ENCODE data around the gene SH2B3. TPM values are rescaled to one million over a fixed set of nuclear protein-coding genes. Genes with fewer than 3 reads are reported as not detected.

The SH2B3 gene
- total and polyA plus RNA-seq, 9 of the 15 experiments (the other 6 are each of a cell fraction or from before 2014, with no cell fraction given) = 10.8 to 75.3 (median 37.4) TPM

DNA sequence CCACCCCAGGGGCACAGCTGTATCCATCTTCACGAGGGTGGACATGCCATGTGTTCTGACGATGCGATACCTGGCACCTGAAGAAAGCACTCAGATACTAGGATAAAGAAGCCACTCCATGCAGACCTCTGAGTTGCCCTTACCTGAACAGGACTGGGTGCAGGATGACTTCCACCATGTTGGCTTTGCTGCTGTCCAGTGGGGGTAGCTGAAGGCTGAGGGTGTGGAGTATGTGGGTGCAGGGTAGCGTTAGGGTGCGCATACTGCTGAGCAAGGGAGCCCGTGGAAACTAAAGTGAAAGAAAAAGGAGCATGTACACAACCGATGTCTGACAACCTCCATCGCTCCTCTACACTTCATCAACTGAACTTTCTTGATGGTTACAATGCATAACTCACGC, 51.3 kb downstream of the SH2B3 start:
- POLR2A ChIA-PET = interaction anchor here (0.6 kb wide), 1 partner anchor 57 kb away, joined by 3 read pairs; no protein-coding TSS in a partner anchor
- Histone ChIP-seq H3K27ac (ENCODE audit: extremely low read depth, low read depth, low read length) (no peak overlapping the region), H3K9ac (ENCODE audit: insufficient read depth in 1 of 2, low read depth in 2 of 2, low read length in 2 of 2) (no peak overlapping the region), H4K20me1 (replicated peaks; ENCODE audit: control insufficient read depth, insufficient read depth, low read length) (0 out of 2 replicates have a peak, but pooled peaks cover 8% of the 10 kb centered on the region), H3K4me3 (no peak overlapping the region), H3K4me1 (replicated peaks in 1 of 2; ENCODE audit: control insufficient read depth in 2 of 2, insufficient read depth in 2 of 2, low read length in 2 of 2) (peaks cover 0 to 3% of the 10 kb centered on the region in 2 experiments; a peak in 1 of 5 replicates), H3K9me3 (replicated peaks; ENCODE audit: control insufficient read depth, insufficient read depth, low read depth, low read length) (no peaks in the 10 kb centered on the region), H3K9me1 (ENCODE audit: control insufficient read depth, insufficient read depth, low read length) (no peaks in the 10 kb centered on the region), H2AFZ (ENCODE audit: low read depth, low read length) (no peak overlapping the region), H3K79me2 (ENCODE audit: control insufficient read depth, insufficient read depth, low read length) (no peaks in the 10 kb centered on the region), H3K27me3 (ENCODE audit: control insufficient read depth in 2 of 2, insufficient read depth in 2 of 2, low read length in 2 of 2) (no peaks in the 10 kb centered on the region), H3K4me2 (ENCODE audit: insufficient read depth, low read length) (no peak overlapping the region), H3K36me3 (ENCODE audit: control insufficient read depth, insufficient read depth, low read length) (peaks cover 82% of the 10 kb centered on the region)
- ATAC-seq (no peak), DNase-seq (ENCODE audit: extremely low read depth in 1 of 4, low spot score in 3 of 4) (no peak), FAIRE-seq (no peak)
- CTCF ChIA-PET (ENCODE audit: low intra/inter-chr PET ratio) = no interaction called here
- 96% methylated on average over 9 of the region's 9 CpGs for WGBS (ENCODE audit: insufficient coverage, low coverage, missing lambda C conversion rate)
- BruUV-seq (replicated peaks) = no TSS peak
- in situ Hi-C loops (cut with MboI) (no loop called here), intact Hi-C loops (cut with micrococcal nuclease) (no loop called here)
- TF ChIP-seq MEF2A (IDR thresholded peaks at IDR 0.05; ENCODE audit: control insufficient read depth, low read depth, low read length) (no peak), ZNF695 (CRISPR knock-in tag; IDR thresholded peaks at IDR 0.05) (no peak), ZNF77 (CRISPR knock-in tag; IDR thresholded peaks at IDR 0.05) (no peak), ZBTB1 (CRISPR knock-in tag; IDR thresholded peaks at IDR 0.05; ENCODE audit: borderline replicate concordance, low read depth) (no peak), GATAD2A (IDR thresholded peaks at IDR 0.05) (no peak), KAT7 (CRISPR knock-in tag; IDR thresholded peaks at IDR 0.05; ENCODE audit: borderline replicate concordance) (no peak), ZNF766 (CRISPR knock-in tag; conservative IDR thresholded peaks at IDR 0.05) (no peak), EP400 (IDR thresholded peaks at IDR 0.05) (no peak), RBM22 (IDR thresholded peaks at IDR 0.05; ENCODE audit: low read depth, low read length, poor library complexity, severe bottlenecking) (no peak), NCOA6 (IDR thresholded peaks at IDR 0.05) (no peak)
- TF ChIP-seq, protein P1, sequence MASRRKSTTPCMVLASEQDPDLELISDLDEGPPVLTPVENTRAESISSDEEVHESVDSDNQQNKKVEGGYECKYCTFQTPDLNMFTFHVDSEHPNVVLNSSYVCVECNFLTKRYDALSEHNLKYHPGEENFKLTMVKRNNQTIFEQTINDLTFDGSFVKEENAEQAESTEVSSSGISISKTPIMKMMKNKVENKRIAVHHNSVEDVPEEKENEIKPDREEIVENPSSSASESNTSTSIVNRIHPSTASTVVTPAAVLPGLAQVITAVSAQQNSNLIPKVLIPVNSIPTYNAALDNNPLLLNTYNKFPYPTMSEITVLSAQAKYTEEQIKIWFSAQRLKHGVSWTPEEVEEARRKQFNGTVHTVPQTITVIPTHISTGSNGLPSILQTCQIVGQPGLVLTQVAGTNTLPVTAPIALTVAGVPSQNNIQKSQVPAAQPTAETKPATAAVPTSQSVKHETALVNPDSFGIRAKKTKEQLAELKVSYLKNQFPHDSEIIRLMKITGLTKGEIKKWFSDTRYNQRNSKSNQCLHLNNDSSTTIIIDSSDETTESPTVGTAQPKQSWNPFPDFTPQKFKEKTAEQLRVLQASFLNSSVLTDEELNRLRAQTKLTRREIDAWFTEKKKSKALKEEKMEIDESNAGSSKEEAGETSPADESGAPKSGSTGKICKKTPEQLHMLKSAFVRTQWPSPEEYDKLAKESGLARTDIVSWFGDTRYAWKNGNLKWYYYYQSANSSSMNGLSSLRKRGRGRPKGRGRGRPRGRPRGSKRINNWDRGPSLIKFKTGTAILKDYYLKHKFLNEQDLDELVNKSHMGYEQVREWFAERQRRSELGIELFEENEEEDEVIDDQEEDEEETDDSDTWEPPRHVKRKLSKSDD (conservative IDR thresholded peaks at IDR 0.05; ENCODE audit: low read length) = no peak
- TF ChIP-seq, protein P2, sequence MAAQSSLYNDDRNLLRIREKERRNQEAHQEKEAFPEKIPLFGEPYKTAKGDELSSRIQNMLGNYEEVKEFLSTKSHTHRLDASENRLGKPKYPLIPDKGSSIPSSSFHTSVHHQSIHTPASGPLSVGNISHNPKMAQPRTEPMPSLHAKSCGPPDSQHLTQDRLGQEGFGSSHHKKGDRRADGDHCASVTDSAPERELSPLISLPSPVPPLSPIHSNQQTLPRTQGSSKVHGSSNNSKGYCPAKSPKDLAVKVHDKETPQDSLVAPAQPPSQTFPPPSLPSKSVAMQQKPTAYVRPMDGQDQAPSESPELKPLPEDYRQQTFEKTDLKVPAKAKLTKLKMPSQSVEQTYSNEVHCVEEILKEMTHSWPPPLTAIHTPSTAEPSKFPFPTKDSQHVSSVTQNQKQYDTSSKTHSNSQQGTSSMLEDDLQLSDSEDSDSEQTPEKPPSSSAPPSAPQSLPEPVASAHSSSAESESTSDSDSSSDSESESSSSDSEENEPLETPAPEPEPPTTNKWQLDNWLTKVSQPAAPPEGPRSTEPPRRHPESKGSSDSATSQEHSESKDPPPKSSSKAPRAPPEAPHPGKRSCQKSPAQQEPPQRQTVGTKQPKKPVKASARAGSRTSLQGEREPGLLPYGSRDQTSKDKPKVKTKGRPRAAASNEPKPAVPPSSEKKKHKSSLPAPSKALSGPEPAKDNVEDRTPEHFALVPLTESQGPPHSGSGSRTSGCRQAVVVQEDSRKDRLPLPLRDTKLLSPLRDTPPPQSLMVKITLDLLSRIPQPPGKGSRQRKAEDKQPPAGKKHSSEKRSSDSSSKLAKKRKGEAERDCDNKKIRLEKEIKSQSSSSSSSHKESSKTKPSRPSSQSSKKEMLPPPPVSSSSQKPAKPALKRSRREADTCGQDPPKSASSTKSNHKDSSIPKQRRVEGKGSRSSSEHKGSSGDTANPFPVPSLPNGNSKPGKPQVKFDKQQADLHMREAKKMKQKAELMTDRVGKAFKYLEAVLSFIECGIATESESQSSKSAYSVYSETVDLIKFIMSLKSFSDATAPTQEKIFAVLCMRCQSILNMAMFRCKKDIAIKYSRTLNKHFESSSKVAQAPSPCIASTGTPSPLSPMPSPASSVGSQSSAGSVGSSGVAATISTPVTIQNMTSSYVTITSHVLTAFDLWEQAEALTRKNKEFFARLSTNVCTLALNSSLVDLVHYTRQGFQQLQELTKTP (IDR thresholded peaks at IDR 0.05; ENCODE audit: low read depth in 1 of 2, partially characterized antibody in 2 of 2) = no peak
- TF ChIP-seq, protein P3, sequence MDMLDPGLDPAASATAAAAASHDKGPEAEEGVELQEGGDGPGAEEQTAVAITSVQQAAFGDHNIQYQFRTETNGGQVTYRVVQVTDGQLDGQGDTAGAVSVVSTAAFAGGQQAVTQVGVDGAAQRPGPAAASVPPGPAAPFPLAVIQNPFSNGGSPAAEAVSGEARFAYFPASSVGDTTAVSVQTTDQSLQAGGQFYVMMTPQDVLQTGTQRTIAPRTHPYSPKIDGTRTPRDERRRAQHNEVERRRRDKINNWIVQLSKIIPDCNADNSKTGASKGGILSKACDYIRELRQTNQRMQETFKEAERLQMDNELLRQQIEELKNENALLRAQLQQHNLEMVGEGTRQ (CRISPR knock-in tag; IDR thresholded peaks at IDR 0.05) = no peak
- TF ChIP-seq, protein P4, sequence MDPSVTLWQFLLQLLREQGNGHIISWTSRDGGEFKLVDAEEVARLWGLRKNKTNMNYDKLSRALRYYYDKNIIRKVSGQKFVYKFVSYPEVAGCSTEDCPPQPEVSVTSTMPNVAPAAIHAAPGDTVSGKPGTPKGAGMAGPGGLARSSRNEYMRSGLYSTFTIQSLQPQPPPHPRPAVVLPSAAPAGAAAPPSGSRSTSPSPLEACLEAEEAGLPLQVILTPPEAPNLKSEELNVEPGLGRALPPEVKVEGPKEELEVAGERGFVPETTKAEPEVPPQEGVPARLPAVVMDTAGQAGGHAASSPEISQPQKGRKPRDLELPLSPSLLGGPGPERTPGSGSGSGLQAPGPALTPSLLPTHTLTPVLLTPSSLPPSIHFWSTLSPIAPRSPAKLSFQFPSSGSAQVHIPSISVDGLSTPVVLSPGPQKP (CRISPR knock-in tag; IDR thresholded peaks at IDR 0.05) = no peak
